ENCODE measurements around the gene MICAL1.
A peak's percentile ranks its signal among the peaks of the same experiment; 100 is the strongest.

The MICAL1 gene
- total RNA-seq: 67.5 to 218 (median 139) reads per million in 17 experiments

- DNase-seq: peak; percentile 85 to 94 (median 91)
Observed at GRCh38 chr6:109455437-109456110, at the start of gene MICAL1. Gene MICAL1 (minus strand): TSS chr6:109455772. CDS start chr6:109454196, 1,576 bp downstream.

- peak in 2 of 4 experiments; percentile 31 to 37 for DNase-seq
Observed at GRCh38 chr6:109503327-109504224, 48.0 kb upstream of the MICAL1 start.

- DNase-seq: no peak
Observed at GRCh38 chr6:109498936-109499335, 43.4 kb upstream of the MICAL1 start.

GRCh38 chr6:109498052-109498451 lies 42.5 kb upstream of the MICAL1 start:
- no peak for DNase-seq

GRCh38 chr6:109496036-109496772 lies 40.6 kb upstream of the MICAL1 start:
- DNase-seq: no peak

- DNase-seq: peak; percentile 29 to 70 (median 57)
Observed at GRCh38 chr6:109493865-109494264, 38.3 kb upstream of the MICAL1 start.

- peak in 3 of 4 experiments; percentile 26 to 40 (median 26) for DNase-seq
Observed at GRCh38 chr6:109491207-109491938, 35.8 kb upstream of the MICAL1 start.

GRCh38 chr6:109490713-109491112 lies 35.1 kb upstream of the MICAL1 start:
- no peak for DNase-seq

- no peak for DNase-seq
Observed at GRCh38 chr6:109488001-109488400, 32.4 kb upstream of the MICAL1 start.

- DNase-seq: no peak
Observed at GRCh38 chr6:109486068-109486467, 30.5 kb upstream of the MICAL1 start.

- no peak for DNase-seq
Observed at GRCh38 chr6:109485266-109485935, 29.8 kb upstream of the MICAL1 start.

- no peak for DNase-seq
Observed at GRCh38 chr6:109484122-109484521, 28.6 kb upstream of the MICAL1 start.

GRCh38 chr6:109483735-109484057 lies 28.1 kb upstream of the MICAL1 start:
- no peak for DNase-seq

- peak; percentile 95 to 98 (median 97) for DNase-seq
Observed at GRCh38 chr6:109482905-109483734, 27.5 kb upstream of the MICAL1 start, which contains the start of gene ZBTB24. Gene ZBTB24 (minus strand): TSS chr6:109483219. CDS start chr6:109482026, 1,193 bp downstream.

GRCh38 chr6:109480993-109481480 lies 25.5 kb upstream of the MICAL1 start:
- DNase-seq: no peak

GRCh38 chr6:109478841-109479624 lies 23.5 kb upstream of the MICAL1 start:
- no peak for DNase-seq

GRCh38 chr6:109478222-109478805 lies 22.7 kb upstream of the MICAL1 start:
- DNase-seq: no peak

- no peak for DNase-seq
Observed at GRCh38 chr6:109477725-109478124, 22.2 kb upstream of the MICAL1 start.

- DNase-seq: no peak
Observed at GRCh38 chr6:109477184-109477583, 21.6 kb upstream of the MICAL1 start.

All from suppressor macrophage (primary cell).